Adrenal gland (tissue), 5 donors: Measurements from ENCODE around the gene MOV10.

Experiments used
- CTCF ChIP-seq, 6 experiments: fragments of 450-650 bp in 4 of 6; fragments of 200-600 bp in 2 of 6; sonication (generic) in 1 of 6; IDR thresholded peaks; 1 replicate in 5 of 6; 2 replicates in 1 of 6; pipeline versions ENCODE4 v1.5.1 to v1.8.0; 2016 to 2021; ENCODE audit warnings: antibody characterized with exemption in 6 of 6, mild to moderate bottlenecking in 2 of 6, moderate library complexity in 1 of 6
- POLR2A ChIP-seq, 2 donors: fragments of 450-650 bp; IDR thresholded peaks; one replicate each; pipeline ENCODE4 v1.6.1; 2017; ENCODE audit warnings: antibody characterized with exemption in 2 of 2, mild to moderate bottlenecking in 2 of 2, moderate library complexity in 1 of 2
- donor health status: DM: no; HTN: no; CAD: no.

- TF ChIP-seq CTCF (IDR thresholded peaks at IDR 0.05) (no peak), POLR2A (IDR thresholded peaks at IDR 0.05) (no peak)
Measured at GRCh38 chr1:112699425-112700144, 25.1 kb downstream of the MOV10 start.
